ENCODE results near the gene SH3D19. TPM values are rescaled to one million over a fixed set of nuclear protein-coding genes. Genes with fewer than 3 reads are reported as not detected.
A peak's percentile ranks its signal among the peaks of the same experiment; 100 is the strongest.

SH3D19 gene
- total and polyA plus RNA-seq, 3 donors from 2014 or later: 40.6 to 58.6 (median 49.9) TPM

DNA sequence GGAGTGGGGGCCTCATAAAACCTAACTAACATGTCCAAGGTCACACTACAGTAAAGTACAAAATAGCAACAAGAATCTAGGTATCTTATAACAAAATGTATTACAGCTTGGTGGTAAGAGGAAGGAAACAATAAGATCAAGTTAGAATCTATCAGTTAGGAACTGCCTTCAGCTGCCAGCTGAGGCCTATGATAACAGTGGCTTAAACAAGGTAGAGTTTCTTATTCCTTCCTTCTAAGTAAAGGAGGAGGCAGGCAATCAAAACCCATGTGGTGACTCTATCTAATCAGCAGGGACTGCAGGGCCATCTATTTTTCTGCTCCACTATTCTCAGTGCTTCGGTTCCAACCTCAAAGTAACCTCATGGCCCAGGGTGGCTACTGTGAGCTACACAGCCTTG is 10.9 kb downstream of the SH3D19 start:
- Histone ChIP-seq H3K27ac (peak overlapping the region in 1 of 2 donors; percentile 23), H3K4me1 (peaks cover 13% of the 10 kb centered on the region), H3K36me3 (ENCODE audit: low read depth, missing control alignments) (no peaks in the 10 kb centered on the region), H3K4me3 (no peak overlapping the region), H3K9me3 (no peaks in the 10 kb centered on the region), H3K27me3 (no peaks in the 10 kb centered on the region)
- intact Hi-C loops (cut with DNase I; ENCODE audit: low total_unique reads): no loop called here
- 47 to 54% methylated on average over 1 of the region's 1 CpG for WGBS, 2 donors
- TF ChIP-seq POLR2A (IDR thresholded peaks at IDR 0.05): no peak
- TF ChIP-seq, protein P1, sequence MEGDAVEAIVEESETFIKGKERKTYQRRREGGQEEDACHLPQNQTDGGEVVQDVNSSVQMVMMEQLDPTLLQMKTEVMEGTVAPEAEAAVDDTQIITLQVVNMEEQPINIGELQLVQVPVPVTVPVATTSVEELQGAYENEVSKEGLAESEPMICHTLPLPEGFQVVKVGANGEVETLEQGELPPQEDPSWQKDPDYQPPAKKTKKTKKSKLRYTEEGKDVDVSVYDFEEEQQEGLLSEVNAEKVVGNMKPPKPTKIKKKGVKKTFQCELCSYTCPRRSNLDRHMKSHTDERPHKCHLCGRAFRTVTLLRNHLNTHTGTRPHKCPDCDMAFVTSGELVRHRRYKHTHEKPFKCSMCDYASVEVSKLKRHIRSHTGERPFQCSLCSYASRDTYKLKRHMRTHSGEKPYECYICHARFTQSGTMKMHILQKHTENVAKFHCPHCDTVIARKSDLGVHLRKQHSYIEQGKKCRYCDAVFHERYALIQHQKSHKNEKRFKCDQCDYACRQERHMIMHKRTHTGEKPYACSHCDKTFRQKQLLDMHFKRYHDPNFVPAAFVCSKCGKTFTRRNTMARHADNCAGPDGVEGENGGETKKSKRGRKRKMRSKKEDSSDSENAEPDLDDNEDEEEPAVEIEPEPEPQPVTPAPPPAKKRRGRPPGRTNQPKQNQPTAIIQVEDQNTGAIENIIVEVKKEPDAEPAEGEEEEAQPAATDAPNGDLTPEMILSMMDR (IDR thresholded peaks at IDR 0.05): no peak
- no peak for DNase-seq

DNA sequence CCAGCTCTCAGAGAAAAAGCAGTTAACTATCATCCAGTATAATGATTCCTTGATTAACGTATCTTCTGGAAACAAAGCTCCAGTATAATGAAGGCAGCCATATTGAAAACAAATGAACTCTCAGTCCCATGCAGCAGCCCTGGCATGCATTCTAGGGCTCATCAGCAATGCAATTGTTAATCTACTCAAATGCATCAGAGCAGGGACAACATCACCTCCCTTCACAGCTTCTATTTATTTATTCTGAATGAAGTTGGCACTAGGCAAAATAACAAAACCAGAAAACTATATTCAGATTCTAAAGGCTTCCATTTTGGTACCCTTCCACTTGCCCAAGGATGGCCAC is 11.4 kb downstream of the SH3D19 start:
- no peaks in the 10 kb centered on the region for H3K27me3 ChIP-seq
- TF ChIP-seq, protein P1 (IDR thresholded peaks at IDR 0.05): no peak
- TF ChIP-seq POLR2A (IDR thresholded peaks at IDR 0.05): no peak
- intact Hi-C loops (cut with DNase I; ENCODE audit: low total_unique reads): no loop called here
- WGBS, 2 donors: 33 to 64% methylated on average over 1 of the region's 1 CpG
- no peak overlapping the region for H3K4me3 ChIP-seq
- no peaks in the 10 kb centered on the region for H3K9me3 ChIP-seq
- H3K4me1 ChIP-seq: peaks cover 13% of the 10 kb centered on the region
- DNase-seq: no peak
- no peaks in the 10 kb centered on the region for H3K36me3 ChIP-seq (ENCODE audit: low read depth, missing control alignments)
- H3K27ac ChIP-seq: peak overlapping the region in 1 of 2 donors; percentile 23

DNA sequence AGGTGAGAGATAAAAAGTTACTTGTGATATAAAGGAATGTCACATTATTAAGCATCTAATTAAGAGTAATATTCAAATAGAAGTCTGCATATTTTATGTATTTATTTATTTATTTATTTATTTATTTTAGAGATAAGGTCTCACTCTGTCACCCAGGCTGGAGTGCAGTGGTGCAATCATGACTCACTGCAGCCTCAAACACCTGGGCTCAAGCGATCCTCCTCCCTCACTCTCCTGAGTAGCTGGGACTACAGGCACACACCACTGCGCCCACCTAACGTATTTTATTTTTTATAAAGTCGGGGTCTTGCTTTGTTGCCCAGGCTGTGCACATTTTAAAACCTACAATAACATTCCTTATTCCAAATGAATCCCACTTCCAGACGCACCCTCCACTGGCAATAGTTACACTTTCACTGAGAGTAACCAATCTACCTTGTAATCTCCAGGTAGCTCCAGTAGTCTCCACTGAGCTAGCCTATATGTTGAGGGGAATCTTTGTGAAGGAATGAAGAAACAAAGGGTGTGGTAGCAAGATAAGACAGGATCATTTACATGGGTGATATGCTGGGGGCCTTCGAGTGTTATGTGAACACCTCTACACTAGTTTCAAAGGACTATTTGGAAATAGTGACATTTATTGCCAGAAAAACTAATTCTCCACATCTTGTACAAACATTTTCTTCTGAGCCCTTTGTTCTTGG is 11.9 kb downstream of the SH3D19 start:
- no peaks in the 10 kb centered on the region for H3K36me3 ChIP-seq (ENCODE audit: low read depth, missing control alignments)
- intact Hi-C loops (cut with DNase I; ENCODE audit: low total_unique reads): no loop called here
- no peak overlapping the region for H3K4me3 ChIP-seq
- H3K27ac ChIP-seq: no peak overlapping the region
- peaks cover 13% of the 10 kb centered on the region for H3K4me1 ChIP-seq
- TF ChIP-seq, protein P1 (IDR thresholded peaks at IDR 0.05): no peak
- no peak for TF ChIP-seq POLR2A (IDR thresholded peaks at IDR 0.05)
- no peaks in the 10 kb centered on the region for H3K27me3 ChIP-seq
- WGBS, 2 donors: 87 to 92% methylated on average over 6 of the region's 6 CpGs
- no peaks in the 10 kb centered on the region for H3K9me3 ChIP-seq
- no peak for DNase-seq

GRCh38 chr4:151310124-151310728 is 15.2 kb downstream of the SH3D19 start:
- TF ChIP-seq, protein P1 (IDR thresholded peaks at IDR 0.05): no peak
- no peak for TF ChIP-seq POLR2A (IDR thresholded peaks at IDR 0.05)
- Histone ChIP-seq H3K27me3 (no peaks in the 10 kb centered on the region), H3K4me1 (peaks cover 13% of the 10 kb centered on the region), H3K4me3 (no peak overlapping the region), H3K27ac (no peak overlapping the region), H3K9me3 (no peaks in the 10 kb centered on the region), H3K36me3 (ENCODE audit: low read depth, missing control alignments) (no peaks in the 10 kb centered on the region)
- DNase-seq: no peak
- intact Hi-C loops (cut with DNase I; ENCODE audit: low total_unique reads): no loop called here
- 90 to 95% methylated on average over 5 of the region's 5 CpGs for WGBS, 2 donors

DNA sequence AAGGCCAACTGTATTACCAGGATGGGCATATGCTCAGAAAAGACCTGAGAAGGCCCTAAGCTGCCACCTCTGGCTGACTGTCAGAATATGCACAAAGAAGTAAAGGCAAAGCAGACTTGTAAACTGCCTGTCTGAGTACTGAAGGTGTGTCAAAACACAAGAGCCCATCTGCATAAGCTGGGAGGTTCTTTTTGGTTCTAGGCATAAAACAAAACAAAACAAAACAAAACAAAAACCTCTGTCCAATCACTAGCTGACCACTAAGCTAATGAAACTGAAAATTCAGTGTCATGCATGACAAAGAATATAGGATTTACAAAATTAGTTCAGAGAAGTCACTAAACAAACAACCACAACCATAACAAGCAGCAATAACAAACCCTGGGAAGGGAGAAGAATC is 20.6 kb downstream of the SH3D19 start:
- Histone ChIP-seq H3K4me3 (no peak overlapping the region), H3K27ac (no peak overlapping the region), H3K9me3 (no peaks in the 10 kb centered on the region), H3K4me1 (no peaks in the 10 kb centered on the region), H3K27me3 (no peaks in the 10 kb centered on the region), H3K36me3 (ENCODE audit: low read depth, missing control alignments) (no peaks in the 10 kb centered on the region)
- no peak for TF ChIP-seq POLR2A (IDR thresholded peaks at IDR 0.05)
- TF ChIP-seq, protein P1 (IDR thresholded peaks at IDR 0.05): no peak
- no peak for DNase-seq
- intact Hi-C loops (cut with DNase I; ENCODE audit: low total_unique reads): no loop called here

Measured in testis (tissue), 3 donors.